COR-L47 (cell line): ENCODE measurements around the gene TBC1D22A.

Experiments
- DNase-seq: peaks from one replicate; lab custom pipeline; 2025; lab: John Stamatoyannopoulos, UW

The TBC1D22A gene

DNA sequence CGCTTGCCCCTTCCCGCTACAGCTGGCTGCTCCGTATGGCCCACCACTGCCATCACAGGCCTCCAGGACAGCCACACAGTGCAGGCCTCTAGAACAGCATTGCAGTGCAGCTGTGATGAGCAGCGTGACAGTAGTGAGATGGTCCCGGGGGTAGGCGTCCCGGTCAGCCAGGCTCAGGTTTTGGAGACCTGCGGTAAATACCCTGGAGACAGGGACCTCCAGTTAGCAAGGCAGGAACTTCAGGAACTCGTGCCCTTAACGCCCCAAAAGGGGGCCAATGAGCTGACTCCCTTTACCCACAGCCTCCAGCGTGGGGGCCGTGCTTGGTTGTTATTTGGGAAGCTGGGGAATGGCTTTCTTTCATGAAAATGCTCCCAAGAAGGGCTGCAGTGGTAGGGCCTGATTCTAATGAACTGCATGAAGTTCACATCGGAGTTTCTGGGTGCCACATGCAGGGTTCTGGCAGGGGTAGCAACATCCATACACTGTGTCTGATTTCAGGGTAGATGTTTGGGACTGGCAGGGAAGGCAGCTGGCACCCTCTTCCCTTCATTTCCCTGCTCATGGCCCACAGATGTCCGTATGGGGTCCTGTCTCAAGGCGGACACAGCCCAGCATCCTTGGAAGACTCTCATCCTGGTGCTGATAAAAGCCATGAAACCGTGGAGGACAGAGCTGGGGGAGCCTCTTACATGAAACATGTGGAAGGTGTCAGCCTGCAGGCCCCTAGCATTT is 440.5 kb downstream of the TBC1D22A start:
- no peak for DNase-seq

DNA sequence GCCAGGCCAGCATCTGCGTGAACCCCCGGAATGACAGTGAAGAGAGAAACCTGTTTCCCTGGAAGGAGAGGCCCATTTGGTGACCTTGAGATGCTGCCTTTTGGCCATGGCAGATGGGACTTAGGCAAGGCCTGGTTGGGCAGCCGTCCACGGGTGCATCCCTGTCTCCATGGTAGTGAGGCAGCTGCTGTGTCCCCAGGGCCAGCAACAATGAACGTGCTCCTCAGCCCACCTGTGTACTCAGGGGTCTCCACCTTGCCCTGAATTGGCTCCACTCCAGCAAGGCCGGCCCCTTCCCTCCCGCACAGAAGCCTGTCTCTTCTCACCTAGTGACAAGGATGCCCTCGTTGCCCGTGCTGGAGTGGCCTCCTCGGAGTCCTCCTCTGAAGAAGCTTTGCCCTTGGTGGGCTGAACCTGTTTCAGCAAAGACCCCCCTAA is 441.1 kb downstream of the TBC1D22A start:
- DNase-seq = no peak

DNA sequence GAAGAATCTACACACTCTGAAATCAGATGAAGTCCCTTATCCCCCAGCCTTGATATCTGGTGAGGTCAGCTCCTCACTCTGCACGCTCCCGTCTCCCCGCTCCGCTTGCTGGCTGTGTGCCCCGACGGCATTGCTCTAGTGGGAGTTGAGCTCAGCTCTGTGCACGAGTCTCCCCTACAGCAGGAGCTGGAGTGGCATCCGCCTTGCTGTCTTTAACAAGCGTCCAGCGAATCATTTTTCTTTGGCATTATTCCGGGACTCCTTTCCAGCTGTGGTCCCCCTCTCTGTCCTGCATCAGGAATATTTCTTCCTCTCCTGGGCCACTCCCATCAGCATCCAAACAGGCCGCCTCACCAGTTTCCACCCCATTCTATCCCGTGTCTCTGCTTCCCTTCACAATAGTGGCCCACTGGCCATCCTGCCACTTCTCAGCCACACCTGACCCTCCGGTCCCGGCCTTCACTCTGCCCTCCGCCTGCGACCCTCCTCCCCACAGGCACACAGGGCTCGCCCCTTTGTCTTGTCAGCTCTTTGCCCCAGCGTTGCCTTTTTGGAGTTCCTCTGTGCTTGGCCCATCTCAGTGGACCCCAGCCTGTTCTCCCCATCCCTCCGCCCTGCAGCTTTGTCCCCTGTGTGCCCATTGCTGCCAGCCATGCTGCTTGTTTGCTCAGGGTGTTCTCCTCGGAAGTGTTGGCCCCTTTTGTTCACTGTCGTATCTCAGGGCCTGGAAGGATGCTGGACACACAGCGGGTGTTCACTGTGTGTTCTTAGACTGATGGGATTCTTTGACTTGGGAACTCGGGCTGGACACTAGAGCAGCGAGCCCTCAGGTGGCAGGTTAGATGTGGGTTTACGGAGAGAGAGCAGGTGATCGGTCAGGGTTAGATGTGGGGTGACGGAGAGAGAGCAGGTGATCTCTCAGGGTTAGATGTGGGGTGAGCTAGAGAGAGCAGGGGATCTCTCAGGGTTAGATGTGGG is 441.8 kb downstream of the TBC1D22A start:
- DNase-seq = no peak

DNA sequence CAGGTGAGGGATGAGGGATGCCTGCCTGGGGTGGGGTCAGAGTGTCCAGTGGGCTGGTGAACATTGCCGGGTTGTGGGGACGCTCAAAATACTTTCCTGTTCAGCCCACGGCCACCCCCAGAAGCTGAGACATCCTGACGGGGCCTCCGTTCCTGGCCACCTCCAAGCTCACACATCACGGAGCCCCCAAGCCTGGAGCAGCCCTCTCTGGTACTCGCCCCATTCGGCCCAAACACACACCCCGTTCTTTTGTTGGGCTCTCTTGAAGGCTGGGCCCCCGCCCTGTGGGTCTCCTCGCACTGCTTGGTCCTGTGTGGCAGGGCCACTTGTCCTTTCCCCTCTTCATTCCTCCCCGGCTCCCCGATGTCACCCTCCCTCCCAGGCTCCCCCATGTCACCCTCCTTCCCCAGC is 442.6 kb downstream of the TBC1D22A start:
- DNase-seq = no peak

- no peak for DNase-seq
Measured at GRCh38 chr22:47205554-47205953, 443.1 kb downstream of the TBC1D22A start.

DNA sequence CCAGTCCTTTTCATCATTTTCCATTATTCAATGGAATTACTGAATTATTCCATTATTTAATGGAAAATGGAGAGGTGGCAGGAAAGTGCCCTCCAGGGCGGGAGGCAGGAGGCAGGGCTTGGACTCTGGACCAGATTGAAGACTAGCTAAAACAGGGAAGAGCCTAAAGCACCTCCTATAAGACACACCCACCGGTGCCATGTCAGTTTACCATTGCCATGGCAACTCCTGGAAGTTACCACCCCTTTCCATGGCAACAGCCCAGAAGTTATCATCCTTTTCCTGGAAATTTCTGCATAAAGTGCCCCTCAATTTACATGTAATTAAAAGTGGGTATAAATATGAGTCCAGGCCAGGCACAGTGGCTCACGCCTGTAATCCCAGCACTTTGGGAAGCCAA is 443.7 kb downstream of the TBC1D22A start:
- no peak for DNase-seq

GRCh38 chr22:47206666-47207218 is 444.3 kb downstream of the TBC1D22A start:
- DNase-seq = no peak

DNA sequence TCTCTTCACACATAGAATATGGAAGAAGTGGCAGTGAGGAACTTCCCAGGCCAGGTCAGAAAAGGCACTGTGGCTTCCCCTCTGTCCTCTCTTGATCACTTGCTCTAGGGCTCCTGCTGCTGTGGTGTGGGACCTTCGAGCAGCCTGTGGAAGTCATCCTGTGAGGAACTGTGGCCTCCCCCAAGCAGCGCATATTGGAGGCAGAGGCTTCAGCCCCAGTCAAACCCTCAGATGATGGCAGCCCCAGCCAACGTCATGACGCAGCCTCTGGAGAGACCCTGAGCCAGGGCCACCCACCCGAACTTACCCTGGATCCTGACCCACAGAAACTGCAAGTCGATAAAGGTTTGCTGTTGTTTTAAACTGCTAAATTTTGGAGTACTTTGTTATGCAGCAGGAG is 444.9 kb downstream of the TBC1D22A start:
- DNase-seq = no peak

DNA sequence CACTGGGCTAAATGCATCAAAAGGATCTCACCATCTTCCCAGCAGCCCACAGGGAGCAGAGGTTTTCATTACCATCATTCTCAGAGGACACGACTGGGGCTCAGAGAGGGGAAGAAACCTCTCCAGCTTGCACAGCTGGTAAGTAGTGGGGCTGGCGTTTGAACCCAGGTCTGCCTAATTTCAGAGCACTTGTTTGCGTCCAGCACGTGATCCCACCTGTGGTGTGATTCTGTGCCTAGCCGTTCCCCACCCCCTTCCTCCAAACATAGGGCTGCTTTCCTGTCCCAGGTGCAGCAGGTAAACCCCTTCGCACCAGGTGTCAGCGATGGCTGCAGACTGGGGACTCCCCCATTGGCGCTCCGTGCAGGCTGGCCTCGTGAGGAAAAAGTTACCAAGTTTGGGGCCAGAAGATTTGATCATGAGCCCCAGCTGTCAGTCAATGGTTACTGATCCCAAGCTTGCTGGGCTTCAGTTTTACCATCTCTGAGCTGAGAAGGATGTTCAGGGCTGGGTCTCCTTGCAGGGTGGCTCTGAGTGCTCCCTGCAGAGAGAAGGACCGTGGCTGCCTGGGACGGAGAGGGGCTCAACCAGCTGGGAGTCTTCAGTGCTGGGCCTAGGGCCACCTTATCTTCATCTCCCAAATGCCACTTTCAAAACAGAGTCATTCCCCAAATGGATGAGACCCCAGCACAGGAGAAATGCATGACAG is 445.6 kb downstream of the TBC1D22A start:
- DNase-seq = no peak

- DNase-seq = no peak
Measured at GRCh38 chr22:47208630-47209029, 446.2 kb downstream of the TBC1D22A start.

- no peak for DNase-seq
Measured at GRCh38 chr22:47209040-47209514, 446.6 kb downstream of the TBC1D22A start.

- DNase-seq = no peak
Measured at GRCh38 chr22:47209547-47210023, 447.1 kb downstream of the TBC1D22A start.

DNA sequence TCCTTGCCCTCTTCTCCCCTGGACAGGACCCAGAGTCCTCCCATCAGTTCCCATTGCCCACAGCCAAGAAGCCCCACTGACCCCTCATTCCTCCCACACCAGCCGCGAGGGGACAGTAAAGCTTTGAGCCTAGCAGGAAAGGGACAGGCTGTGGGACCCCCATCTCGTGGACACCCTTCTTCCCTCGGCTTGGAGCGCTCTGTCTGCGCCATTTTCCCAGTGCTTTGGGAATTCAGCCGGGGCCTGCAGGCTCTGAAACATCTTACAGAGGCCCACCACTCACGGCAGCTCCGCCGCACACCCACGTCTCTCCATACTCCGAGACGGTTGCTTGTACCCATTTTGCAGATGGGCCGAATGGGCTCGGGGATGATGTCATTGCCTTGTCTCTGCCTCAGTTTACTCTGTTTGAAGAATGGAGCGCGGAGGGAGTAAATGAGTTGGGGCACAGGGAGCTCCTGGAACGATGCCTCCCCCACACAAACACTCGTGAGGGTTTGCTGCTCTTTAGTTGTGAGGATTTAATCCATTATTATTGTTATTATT is 447.7 kb downstream of the TBC1D22A start:
- DNase-seq = no peak

GRCh38 chr22:47210686-47211085 is 448.2 kb downstream of the TBC1D22A start:
- DNase-seq = no peak

- no peak for DNase-seq
Measured at GRCh38 chr22:47213571-47214230, 451.3 kb downstream of the TBC1D22A start.

GRCh38 chr22:47215851-47216250 is 453.4 kb downstream of the TBC1D22A start:
- DNase-seq = no peak

DNA sequence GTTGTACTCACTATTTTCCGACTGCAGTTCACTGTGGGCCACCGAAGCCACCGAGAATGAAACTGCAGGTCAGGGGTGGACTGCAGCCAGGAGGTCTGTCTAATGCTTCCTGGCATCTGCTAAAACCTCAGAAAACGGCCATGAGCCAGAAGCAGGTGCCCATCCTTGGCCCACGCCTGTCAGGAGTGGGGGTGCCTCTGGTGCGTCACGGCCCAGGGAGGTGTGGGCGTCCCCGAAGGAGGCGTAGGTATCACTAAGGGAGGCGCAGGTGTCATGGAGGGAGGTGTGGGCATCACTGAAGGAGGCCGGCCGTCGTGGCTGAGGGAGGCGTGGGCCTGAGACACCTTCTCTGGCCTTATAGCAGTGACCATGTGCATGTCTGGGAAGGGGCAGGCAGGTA is 456.2 kb downstream of the TBC1D22A start:
- no peak for DNase-seq

DNA sequence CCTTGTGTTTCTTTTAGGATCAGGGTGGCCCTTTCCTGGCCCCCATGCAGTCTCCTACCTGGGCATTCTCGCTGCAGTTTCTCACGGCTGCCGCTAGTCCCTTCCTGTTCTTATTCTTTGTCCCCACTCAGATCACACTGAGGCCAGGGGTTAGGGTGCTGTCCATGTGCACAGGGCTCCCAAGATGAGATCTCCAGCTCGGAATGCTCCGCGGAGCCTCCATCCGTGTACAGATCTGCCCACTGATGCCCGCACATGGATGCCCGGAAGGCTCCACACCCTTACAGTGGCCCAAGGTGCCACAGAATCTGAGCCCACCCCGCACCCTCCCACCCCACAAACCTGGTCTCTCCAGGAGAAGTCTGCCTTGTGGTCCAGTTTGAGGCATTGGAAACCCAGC is 457.3 kb downstream of the TBC1D22A start:
- no peak for DNase-seq

- DNase-seq = no peak
Measured at GRCh38 chr22:47220752-47221151, 458.3 kb downstream of the TBC1D22A start.

DNA sequence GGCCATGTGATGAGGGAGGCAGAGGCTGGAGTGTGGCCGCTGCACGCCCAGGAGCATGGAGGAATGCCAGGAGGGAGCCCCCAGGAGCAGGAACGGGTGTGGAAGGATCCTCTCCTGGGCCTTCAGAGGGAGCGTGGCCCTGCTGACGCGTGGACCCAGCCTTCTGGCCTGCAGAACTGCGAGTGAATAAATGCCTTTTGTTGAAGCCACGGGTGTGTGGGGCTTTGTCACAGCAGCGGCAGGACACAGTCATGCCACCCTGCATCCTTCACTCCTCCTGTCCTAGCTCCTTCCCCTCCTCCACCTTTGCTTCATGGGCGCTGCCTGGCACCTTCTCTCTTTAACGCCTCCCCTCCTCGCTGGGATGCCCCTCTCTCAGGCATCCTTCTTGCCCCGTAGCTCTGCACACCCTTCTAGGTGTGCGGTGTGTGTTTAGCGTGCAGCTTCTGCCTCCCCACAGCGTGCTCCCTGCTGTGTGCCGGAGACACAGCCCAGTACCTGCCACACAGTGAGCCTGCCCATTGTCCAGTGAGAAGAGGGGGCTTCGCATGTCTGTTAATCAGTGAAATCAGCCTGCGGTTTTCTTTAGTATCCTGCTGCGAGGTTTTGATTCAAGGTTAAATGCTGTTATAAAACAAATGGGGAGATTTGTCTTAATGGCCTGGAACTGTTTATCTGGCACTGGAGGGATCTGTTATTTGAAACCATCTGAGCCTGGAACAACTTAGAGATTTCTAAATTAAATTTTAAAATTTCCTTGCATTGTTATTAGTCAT is 459.6 kb downstream of the TBC1D22A start:
- DNase-seq = peak; percentile 90
